GM12801 (cell line): ENCODE measurements around the gene REPIN1.

Source experiments
- TF ChIP-seq, protein P1 (sequence below): IDR thresholded peaks from one replicate; pipeline ENCODE4 v1.5.1; 2011; ENCODE audit warnings: control low read depth; ENCODE audit not compliant: insufficient read length; ENCODE audit errors: extremely low read depth

The REPIN1 gene

GRCh38 chr7:150325110-150325611 lies 43.5 kb upstream of the REPIN1 start:
- TF ChIP-seq, protein P1, sequence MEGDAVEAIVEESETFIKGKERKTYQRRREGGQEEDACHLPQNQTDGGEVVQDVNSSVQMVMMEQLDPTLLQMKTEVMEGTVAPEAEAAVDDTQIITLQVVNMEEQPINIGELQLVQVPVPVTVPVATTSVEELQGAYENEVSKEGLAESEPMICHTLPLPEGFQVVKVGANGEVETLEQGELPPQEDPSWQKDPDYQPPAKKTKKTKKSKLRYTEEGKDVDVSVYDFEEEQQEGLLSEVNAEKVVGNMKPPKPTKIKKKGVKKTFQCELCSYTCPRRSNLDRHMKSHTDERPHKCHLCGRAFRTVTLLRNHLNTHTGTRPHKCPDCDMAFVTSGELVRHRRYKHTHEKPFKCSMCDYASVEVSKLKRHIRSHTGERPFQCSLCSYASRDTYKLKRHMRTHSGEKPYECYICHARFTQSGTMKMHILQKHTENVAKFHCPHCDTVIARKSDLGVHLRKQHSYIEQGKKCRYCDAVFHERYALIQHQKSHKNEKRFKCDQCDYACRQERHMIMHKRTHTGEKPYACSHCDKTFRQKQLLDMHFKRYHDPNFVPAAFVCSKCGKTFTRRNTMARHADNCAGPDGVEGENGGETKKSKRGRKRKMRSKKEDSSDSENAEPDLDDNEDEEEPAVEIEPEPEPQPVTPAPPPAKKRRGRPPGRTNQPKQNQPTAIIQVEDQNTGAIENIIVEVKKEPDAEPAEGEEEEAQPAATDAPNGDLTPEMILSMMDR, result no peak

- TF ChIP-seq, protein P1, result no peak
Observed at GRCh38 chr7:150325901-150326300, 42.7 kb upstream of the REPIN1 start.

- TF ChIP-seq, protein P1, result no peak
Observed at GRCh38 chr7:150326657-150327268, 41.9 kb upstream of the REPIN1 start.

GRCh38 chr7:150327308-150327707 lies 41.3 kb upstream of the REPIN1 start:
- TF ChIP-seq, protein P1, result no peak

DNA sequence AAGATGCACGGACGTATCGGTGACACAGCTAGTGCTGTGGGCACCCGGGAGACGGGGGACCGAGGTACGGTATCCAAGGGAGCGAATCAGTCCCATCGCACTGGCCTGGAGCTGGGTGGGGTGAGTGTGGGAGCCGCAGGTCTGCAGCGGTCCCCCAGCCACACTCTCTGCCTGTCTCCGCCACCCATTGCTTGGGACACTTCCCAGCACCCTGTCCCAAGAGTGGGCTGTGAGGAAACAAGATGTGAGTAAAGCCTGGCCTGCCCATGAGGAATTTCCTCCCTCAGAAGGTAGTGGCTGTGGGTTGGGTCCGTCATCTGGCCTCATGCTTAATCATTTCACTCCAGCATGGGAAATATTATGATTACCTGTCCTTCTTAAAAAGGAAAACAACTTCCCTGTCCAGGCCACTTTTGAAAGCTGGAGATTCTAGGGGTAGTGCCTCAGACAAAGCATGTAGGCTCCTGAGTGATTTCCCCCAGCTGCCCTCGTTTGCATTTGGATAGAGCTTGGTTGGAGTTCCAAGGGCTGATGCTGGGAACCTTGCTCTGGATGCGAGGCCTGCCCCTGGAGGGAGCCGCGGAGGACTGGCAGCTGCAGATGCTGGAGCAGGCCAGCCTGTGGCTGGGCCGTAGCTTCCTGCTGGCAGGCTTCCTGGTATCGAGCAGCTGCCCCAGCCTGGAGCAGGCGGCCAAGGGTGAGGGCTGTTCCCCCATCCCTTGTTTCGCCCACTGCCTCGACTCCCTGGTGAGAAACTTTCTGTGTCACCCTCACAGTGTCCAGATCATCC lies 39.1 kb upstream of the REPIN1 start:
- TF ChIP-seq, protein P1, result no peak

- TF ChIP-seq, protein P1, result no peak
Observed at GRCh38 chr7:150330211-150330885, 38.3 kb upstream of the REPIN1 start.
